CD4-positive, alpha-beta T cell (primary cell): ENCODE results near the gene LIN37. TPM values are rescaled to one million over a fixed set of nuclear protein-coding genes. Genes with fewer than 3 reads are reported as not detected.
A peak's percentile ranks its signal among the peaks of the same experiment; 100 is the strongest.

Source experiments
- ATAC-seq: fragments of 200-7000 bp; cut with Tn5 transposase; one replicate; pipeline ENCODE4 v1.10.0; 2022; ENCODE audit warnings: mild to moderate bottlenecking; ENCODE audit not compliant: poor library complexity
- CTCF ChIA-PET: fragments of 350-600 bp; sonication (Branson Sonifier 250); formaldehyde crosslinking; loops from one replicate; lab custom pipeline; 2021; ENCODE audit warnings: antibody characterized with exemption, inconsistent platforms; lab: Charles Lee
- POLR2A ChIA-PET: fragments of 350-600 bp; sonication (Branson Sonifier 250); formaldehyde crosslinking; loops from one replicate; lab custom pipeline; 2021; ENCODE audit warnings: antibody characterized with exemption, inconsistent platforms; lab: Charles Lee
- DNase-seq, 14 experiments: peaks; one replicate each; pipeline ENCODE4 v3.0.0-alpha.2; 2013 to 2020; ENCODE audit warnings: mixed read lengths in 2 of 14
- H3K27ac ChIP-seq, 2 donors: one replicate each; pipeline versions ENCODE4 v1.5.1 to v1.7.0; 2013; ENCODE audit warnings: low read length in 2 of 2, low read depth in 1 of 2, mild to moderate bottlenecking in 1 of 2
- H3K27me3 ChIP-seq, 2 experiments: 1 replicate in 1 of 2; 2 replicates in 1 of 2; pipeline versions ENCODE4 v1.6.1 to v1.7.0; 2013; ENCODE audit warnings: low read length in 2 of 2, control low read depth in 1 of 2, mild to moderate bottlenecking in 1 of 2, moderate library complexity in 1 of 2; ENCODE audit not compliant: insufficient read depth in 2 of 2, control insufficient read depth in 1 of 2
- H3K36me3 ChIP-seq: one replicate; pipeline ENCODE4 v1.6.1; 2013; ENCODE audit warnings: low read length, control low read depth; ENCODE audit not compliant: insufficient read depth
- H3K4me1 ChIP-seq: one replicate; pipeline ENCODE4 v1.6.1; 2013; ENCODE audit warnings: low read length, control low read depth; ENCODE audit not compliant: insufficient read depth
- H3K4me3 ChIP-seq: one replicate; pipeline ENCODE4 v1.5.1; 2013; ENCODE audit warnings: mild to moderate bottlenecking, low read length, moderate library complexity
- H3K9me3 ChIP-seq, 2 experiments: 1 replicate in 1 of 2; 2 replicates in 1 of 2; pipeline versions ENCODE4 v1.6.1 to v1.7.0; 2013; ENCODE audit warnings: low read length in 2 of 2, mild to moderate bottlenecking in 2 of 2, control low read depth in 1 of 2, moderate library complexity in 1 of 2; ENCODE audit not compliant: control insufficient read depth in 1 of 2, insufficient read depth in 1 of 2
- H3K27ac Mint-ChIP-seq: one replicate; pipeline ENCODE4 v1.8.0; 2020; ENCODE audit warnings: mixed read lengths
- H3K27me3 Mint-ChIP-seq: one replicate; pipeline ENCODE4 v1.8.0; 2021; ENCODE audit warnings: mixed read lengths
- H3K36me3 Mint-ChIP-seq: one replicate; pipeline ENCODE4 v1.8.0; 2021; ENCODE audit warnings: low read depth, mixed read lengths
- H3K4me1 Mint-ChIP-seq: one replicate; pipeline ENCODE4 v1.8.0; 2021; ENCODE audit warnings: low read depth, mixed read lengths
- H3K4me3 Mint-ChIP-seq: one replicate; pipeline ENCODE4 v1.8.0; 2020; ENCODE audit warnings: mild to moderate bottlenecking, mixed read lengths
- H3K9me3 Mint-ChIP-seq: one replicate; pipeline ENCODE4 v1.8.0; 2020; ENCODE audit warnings: mixed read lengths
- CTCF ChIP-seq: fragments of 200-600 bp; IDR thresholded peaks from one replicate; pipeline ENCODE4 v1.8.0; 2022; ENCODE audit warnings: antibody characterized with exemption, mild to moderate bottlenecking
- intact Hi-C, 2 experiments: fragments of 100-400 bp; cut with DNase I in 1 of 2; cut with micrococcal nuclease in 1 of 2; formaldehyde crosslinking; loops; one replicate each; pipeline versions ENCODE4 v1.15.1 to v1.9.0; 2023 to 2025; cut with DNase I, micrococcal nuclease
- total RNA-seq, 174 experiments: library from RNA in 2 of 174; stranded (reverse) in 2 of 174; gene quantifications; one replicate each; pipeline ENCODE4 v1.2.3 and lab custom pipeline; 2021 to 2026

LIN37 gene
- total RNA-seq, 2 experiments from 2014 or later = 4.8 to 6.0 TPM

- Mint-ChIP-seq H3K4me1 (peaks cover 24% of the 10 kb centered on the region), H3K36me3 (peaks cover 10% of the 10 kb centered on the region), H3K9me3 (no peaks in the 10 kb centered on the region), H3K27ac (no peak overlapping the region), H3K4me3 (peak overlapping the region; percentile 78), H3K27me3 (no peaks in the 10 kb centered on the region)
- CTCF ChIA-PET = no interaction called here
- POLR2A ChIA-PET = interaction anchor here (1.3 kb wide), 1 partner anchor 32 kb away, joined by 4 read pairs; the partner anchor contains the start of gene U2AF1L4
- no peak overlapping the region for H3K4me3 ChIP-seq
- H3K27ac ChIP-seq = no peak overlapping the region
- H3K27me3 ChIP-seq = no peaks in the 10 kb centered on the region
- intact Hi-C loops = loop anchor here in 1 of 2 experiments (5.0 to 10.0 kb wide), 2 partner anchors 158 to 280 kb away; partner anchors contain the start of gene LRFN3
- peaks cover 6% of the 10 kb centered on the region for H3K36me3 ChIP-seq
- peaks cover 21% of the 10 kb centered on the region for H3K4me1 ChIP-seq
- DNase-seq (peak in 1 of 14 experiments; percentile 22), ATAC-seq (no peak)
- no peak for TF ChIP-seq CTCF
- no peaks in the 10 kb centered on the region for H3K9me3 ChIP-seq
Observed at GRCh38 chr19:35777086-35777841, 28.9 kb downstream of the LIN37 start.

DNA sequence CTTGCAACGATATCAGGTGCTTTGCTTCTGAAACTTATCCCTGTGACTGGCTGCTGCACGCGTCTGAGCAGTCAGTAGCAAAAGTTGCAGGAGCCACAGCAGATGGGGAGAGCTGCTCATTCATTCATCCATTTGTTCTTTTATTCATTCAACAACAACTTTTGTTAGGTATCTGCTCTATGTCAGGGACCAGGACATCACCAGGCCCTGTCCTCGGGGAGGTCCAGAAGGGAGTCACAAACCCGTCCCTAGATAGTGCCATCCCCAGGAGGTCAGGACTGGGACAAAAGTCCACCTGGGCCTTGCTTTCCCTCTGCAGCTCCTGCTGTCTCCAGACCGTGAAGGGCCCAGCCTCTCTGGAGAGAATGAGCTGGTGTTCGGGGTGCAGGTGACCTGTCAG, 29.6 kb downstream of the LIN37 start:
- H3K27ac Mint-ChIP-seq = no peak overlapping the region
- Histone ChIP-seq H3K27ac (no peak overlapping the region), H3K36me3 (peaks cover 10% of the 10 kb centered on the region), H3K4me3 (no peak overlapping the region), H3K27me3 (no peaks in the 10 kb centered on the region), H3K9me3 (no peaks in the 10 kb centered on the region), H3K4me1 (peaks cover 21% of the 10 kb centered on the region)
- H3K9me3 Mint-ChIP-seq = no peaks in the 10 kb centered on the region
- TF ChIP-seq CTCF = no peak
- H3K4me3 Mint-ChIP-seq = peak overlapping the region; percentile 30
- POLR2A ChIA-PET = no interaction called here
- ATAC-seq (no peak), DNase-seq (no peak)
- CTCF ChIA-PET = no interaction called here
- intact Hi-C loops = loop anchor here in 1 of 2 experiments (5.0 to 10.0 kb wide), 2 partner anchors 157 to 279 kb away; partner anchors contain the start of gene LRFN3
- no peaks in the 10 kb centered on the region for H3K27me3 Mint-ChIP-seq
- peaks cover 24% of the 10 kb centered on the region for H3K4me1 Mint-ChIP-seq
- H3K36me3 Mint-ChIP-seq = peaks cover 12% of the 10 kb centered on the region

- ATAC-seq = no peak
- Mint-ChIP-seq H3K4me3 (no peak overlapping the region), H3K9me3 (no peaks in the 10 kb centered on the region), H3K4me1 (peaks cover 24% of the 10 kb centered on the region), H3K27ac (no peak overlapping the region), H3K36me3 (peaks cover 17% of the 10 kb centered on the region), H3K27me3 (no peaks in the 10 kb centered on the region)
- CTCF ChIA-PET = no interaction called here
- H3K4me3 ChIP-seq = no peak overlapping the region
- H3K27ac ChIP-seq = no peak overlapping the region
- intact Hi-C loops = loop anchor here in 1 of 2 experiments (5.0 to 10.0 kb wide), 2 partner anchors 156 to 278 kb away; partner anchors contain the start of gene LRFN3
- POLR2A ChIA-PET = no interaction called here
- no peak for TF ChIP-seq CTCF
- H3K9me3 ChIP-seq = no peaks in the 10 kb centered on the region
- no peaks in the 10 kb centered on the region for H3K27me3 ChIP-seq
- peaks cover 10% of the 10 kb centered on the region for H3K36me3 ChIP-seq
- peaks cover 21% of the 10 kb centered on the region for H3K4me1 ChIP-seq
- DNase-seq = peak in 1 of 14 experiments; percentile 10
Observed at GRCh38 chr19:35779033-35779432, 30.7 kb downstream of the LIN37 start.
